CD14-positive monocyte (primary cell): ENCODE data around the gene HSF2BP. TPM values are rescaled to one million over a fixed set of nuclear protein-coding genes. Genes with fewer than 3 reads are reported as not detected.
"Not testable (repeated sequence)": the region's sequence is repeated elsewhere in the genome, so short reads cannot be mapped to it uniquely, and the experiment has no call there.

Experiments
- DNase-seq, 3 donors: peaks; one replicate each; pipeline ENCODE4 v3.0.0-alpha.2; 2011 to 2022
- H2AFZ ChIP-seq: 2 replicates; pipeline ENCODE4 v1.6.0; 2012; ENCODE audit warnings: mild to moderate bottlenecking, low read depth, low read length, inconsistent platforms; ENCODE audit not compliant: insufficient read depth, poor library complexity, severe bottlenecking
- H3K27ac ChIP-seq, 2 donors: 1 replicate in 1 of 2; 2 replicates in 1 of 2; pipeline ENCODE4 v1.5.1; 2012 to 2013; ENCODE audit warnings: low read length in 2 of 2, control low read depth in 1 of 2, inconsistent platforms in 1 of 2, low read depth in 1 of 2, mild to moderate bottlenecking in 1 of 2
- H3K27me3 ChIP-seq, 2 donors: one replicate each; pipeline versions ENCODE4 v1.6.0 to v1.6.1; 2011 to 2013; ENCODE audit warnings: low read length in 2 of 2; ENCODE audit not compliant: control insufficient read depth in 2 of 2, insufficient read depth in 2 of 2
- H3K36me3 ChIP-seq, 2 donors: replicated peaks in 1 of 2; 1 replicate in 1 of 2; 2 replicates in 1 of 2; pipeline versions ENCODE4 v1.5.1 to v1.6.1; 2012 to 2013; ENCODE audit warnings: low read length in 2 of 2, control low read depth in 1 of 2, inconsistent platforms in 1 of 2, mild to moderate bottlenecking in 1 of 2; ENCODE audit not compliant: insufficient read depth in 2 of 2, control insufficient read depth in 1 of 2
- H3K4me1 ChIP-seq, 2 donors: 1 replicate in 1 of 2; 2 replicates in 1 of 2; pipeline versions ENCODE4 v1.5.1 to v1.6.1; 2012 to 2013; ENCODE audit warnings: low read length in 2 of 2, control low read depth in 1 of 2, inconsistent platforms in 1 of 2, mild to moderate bottlenecking in 1 of 2, moderate library complexity in 1 of 2; ENCODE audit not compliant: insufficient read depth in 2 of 2, control insufficient read depth in 1 of 2
- H3K4me2 ChIP-seq: replicated peaks from 2 replicates; pipeline ENCODE3; 2012; ENCODE audit warnings: low read length, moderate library complexity, mild to moderate bottlenecking; ENCODE audit not compliant: poor library complexity, severe bottlenecking; ENCODE audit errors: extremely low read depth
- H3K4me3 ChIP-seq, 3 experiments: fragments of 200-600 bp in 1 of 3; sonication (generic) in 1 of 3; replicated peaks in 1 of 3; 1 replicate in 2 of 3; 2 replicates in 1 of 3; pipeline ENCODE4 v1.5.1; 2011 to 2013; ENCODE audit warnings: low read length in 3 of 3, mild to moderate bottlenecking in 3 of 3, control low read depth in 2 of 3, low read depth in 2 of 3, inconsistent platforms in 1 of 3, moderate library complexity in 1 of 3
- H3K79me2 ChIP-seq: 2 replicates; pipeline ENCODE4 v1.6.0; 2012; ENCODE audit warnings: mild to moderate bottlenecking, control low read depth, inconsistent platforms, low read length, moderate library complexity; ENCODE audit not compliant: insufficient read depth
- H3K9ac ChIP-seq: 2 replicates; pipeline ENCODE4 v1.6.0; 2017; ENCODE audit warnings: low read length, mild to moderate bottlenecking; ENCODE audit not compliant: insufficient read depth, poor library complexity, severe bottlenecking
- H3K9me3 ChIP-seq, 2 donors: replicated peaks in 1 of 2; 1 replicate in 1 of 2; 2 replicates in 1 of 2; pipeline versions ENCODE4 v1.5.1 to v1.6.1; 2012 to 2013; ENCODE audit warnings: low read length in 2 of 2, control low read depth in 1 of 2; ENCODE audit not compliant: control insufficient read depth in 1 of 2, insufficient read depth in 1 of 2
- H4K20me1 ChIP-seq: 2 replicates; pipeline ENCODE4 v1.6.0; 2012; ENCODE audit warnings: mild to moderate bottlenecking, low read length, control low read depth, moderate library complexity; ENCODE audit not compliant: insufficient read depth
- H3K27ac Mint-ChIP-seq, 7 donors: one replicate each; pipeline ENCODE4 v1.8.0; 2020; ENCODE audit warnings: mild to moderate bottlenecking in 7 of 7, mixed read lengths in 7 of 7, moderate library complexity in 6 of 7, inconsistent platforms in 2 of 7
- H3K27me3 Mint-ChIP-seq, 3 donors: one replicate each; pipeline ENCODE4 v1.8.0; 2021 to 2022; ENCODE audit warnings: low read depth in 3 of 3, mild to moderate bottlenecking in 3 of 3, mixed read lengths in 3 of 3, moderate library complexity in 3 of 3, inconsistent platforms in 1 of 3
- H3K36me3 Mint-ChIP-seq, 2 donors: one replicate each; pipeline ENCODE4 v1.8.0; 2020; ENCODE audit warnings: mixed read lengths in 2 of 2, inconsistent platforms in 1 of 2, mild to moderate bottlenecking in 1 of 2
- H3K4me1 Mint-ChIP-seq: one replicate; pipeline ENCODE4 v1.8.0; 2020; ENCODE audit warnings: mild to moderate bottlenecking, mixed read lengths
- H3K4me3 Mint-ChIP-seq, 2 donors: one replicate each; pipeline ENCODE4 v1.8.0; 2020; ENCODE audit warnings: mild to moderate bottlenecking in 2 of 2, mixed read lengths in 2 of 2, moderate library complexity in 1 of 2
- H3K9me3 Mint-ChIP-seq, 7 donors: one replicate each; pipeline ENCODE4 v1.8.0; 2020 to 2022; ENCODE audit warnings: mixed read lengths in 7 of 7, mild to moderate bottlenecking in 6 of 7, moderate library complexity in 6 of 7, inconsistent platforms in 2 of 7
- WGBS: methylation state at CpG from one replicate; pipeline ENCODE4 v1.1.5; 2013; ENCODE audit warnings: missing lambda C conversion rate; ENCODE audit not compliant: insufficient coverage; 5-methylcytosine and 5-hydroxymethylcytosine counted together
- intact Hi-C, 2 donors: fragments of 100-400 bp; cut with micrococcal nuclease; formaldehyde crosslinking; loops; one replicate each; pipeline versions ENCODE4 v1.15.0 to v1.15.1; 2023
- polyA plus RNA-seq, 3 donors: library from polyadenylated mRNA; depleted of rRNA in 1 of 3; unstranded in 2 of 3; stranded (reverse) in 1 of 3; fragments of 300-500 nt in 2 of 3; fragments of >200 nt in 1 of 3; fragmentation: Illumina TruSeq in 2 of 3; gene quantifications; 1 replicate in 2 of 3; 2 replicates in 1 of 3; pipeline ENCODE4 v1.2.3, GENCODE V29; 2012 to 2021

Gene HSF2BP
- polyA plus RNA-seq, 3 donors, result 0.20 TPM; not detected in 2

GRCh38 chr21:43522495-43523131 is 136.7 kb downstream of the HSF2BP start:
- H3K9me3 Mint-ChIP-seq, H3K79me2 ChIP-seq, H2AFZ ChIP-seq, H3K27me3 Mint-ChIP-seq, H3K36me3 Mint-ChIP-seq, H3K36me3 ChIP-seq, H3K4me3 ChIP-seq, intact Hi-C loops, H3K9me3 ChIP-seq, H3K4me3 Mint-ChIP-seq, H3K27ac ChIP-seq, H3K27me3 ChIP-seq, DNase-seq, H3K4me1 ChIP-seq, H3K4me1 Mint-ChIP-seq, H3K9ac ChIP-seq, H4K20me1 ChIP-seq, H3K27ac Mint-ChIP-seq, H3K4me2 ChIP-seq: not testable (repeated sequence)
- WGBS, result no CpG with 5 or more reads among the region's 8 CpGs

GRCh38 chr21:43517701-43518100 is 141.6 kb downstream of the HSF2BP start:
- H3K36me3 Mint-ChIP-seq, H3K27me3 Mint-ChIP-seq, H3K9ac ChIP-seq, H2AFZ ChIP-seq, H3K79me2 ChIP-seq, H3K9me3 Mint-ChIP-seq, H3K4me1 ChIP-seq, H3K4me3 Mint-ChIP-seq, H3K4me3 ChIP-seq, H3K27ac Mint-ChIP-seq, H4K20me1 ChIP-seq, H3K36me3 ChIP-seq, DNase-seq, intact Hi-C loops, H3K4me2 ChIP-seq, H3K27me3 ChIP-seq, H3K4me1 Mint-ChIP-seq, H3K9me3 ChIP-seq, H3K27ac ChIP-seq: not testable (repeated sequence)
- no CpG with 5 or more reads among the region's 6 CpGs for WGBS

GRCh38 chr21:43516860-43517627 is 142.2 kb downstream of the HSF2BP start:
- H3K9ac ChIP-seq, H3K27me3 Mint-ChIP-seq, H3K36me3 ChIP-seq, H3K4me2 ChIP-seq, H3K27ac Mint-ChIP-seq, H2AFZ ChIP-seq, H3K9me3 ChIP-seq, intact Hi-C loops, H3K9me3 Mint-ChIP-seq, H3K4me1 Mint-ChIP-seq, H3K4me3 ChIP-seq, H3K36me3 Mint-ChIP-seq, H4K20me1 ChIP-seq, H3K4me3 Mint-ChIP-seq, H3K4me1 ChIP-seq, DNase-seq, H3K27me3 ChIP-seq, H3K79me2 ChIP-seq, H3K27ac ChIP-seq: not testable (repeated sequence)
- WGBS, result no CpG with 5 or more reads among the region's 10 CpGs

- DNase-seq, H3K9ac ChIP-seq, H3K4me3 ChIP-seq, H3K36me3 ChIP-seq, H3K79me2 ChIP-seq, H4K20me1 ChIP-seq, H3K27ac Mint-ChIP-seq, H3K27me3 Mint-ChIP-seq, H3K9me3 ChIP-seq, H3K27me3 ChIP-seq, H3K4me1 ChIP-seq, H3K4me2 ChIP-seq, intact Hi-C loops, H3K4me1 Mint-ChIP-seq, H3K36me3 Mint-ChIP-seq, H2AFZ ChIP-seq, H3K27ac ChIP-seq, H3K4me3 Mint-ChIP-seq, H3K9me3 Mint-ChIP-seq: not testable (repeated sequence)
- no CpG with 5 or more reads among the region's 4 CpGs for WGBS
Measured at GRCh38 chr21:43516295-43516847, 142.9 kb downstream of the HSF2BP start.
